Upper lobe of left lung (tissue), 6 donors: ENCODE data around the gene PPFIA2. TPM values are rescaled to one million over a fixed set of nuclear protein-coding genes. Genes with fewer than 3 reads are reported as not detected.

Experiments used
- ATAC-seq, 2 donors: fragments of 200-7000 bp; cut with Tn5 transposase; one replicate each; pipeline ENCODE4 v1.9.1; 2022; ENCODE audit warnings: mild to moderate bottlenecking in 2 of 2, moderate library complexity in 2 of 2; ENCODE audit not compliant: low FRiP score in 2 of 2
- DNase-seq, 2 donors: peaks; one replicate each; pipeline ENCODE4 v3.0.0-alpha.2; 2019 to 2020
- H3K27ac ChIP-seq, 4 donors: fragments of 200-600 bp; sonication (generic); one replicate each; pipeline ENCODE4 v1.5.1; 2016 to 2019
- H3K27me3 ChIP-seq, 4 donors: fragments of 200-600 bp; sonication (generic); one replicate each; pipeline ENCODE4 v1.5.1; 2017 to 2019
- H3K36me3 ChIP-seq, 4 donors: fragments of 200-600 bp; sonication (generic); one replicate each; pipeline ENCODE4 v1.5.1; 2016 to 2019
- H3K4me1 ChIP-seq, 4 donors: fragments of 200-600 bp; sonication (generic); one replicate each; pipeline ENCODE4 v1.5.1; 2018 to 2019
- H3K4me3 ChIP-seq, 4 donors: fragments of 200-600 bp; sonication (generic); one replicate each; pipeline ENCODE4 v1.5.1; 2017 to 2019; ENCODE audit warnings: mild to moderate bottlenecking in 2 of 4, moderate library complexity in 1 of 4
- H3K9me3 ChIP-seq, 4 donors: fragments of 200-600 bp; sonication (generic); one replicate each; pipeline ENCODE4 v1.5.1; 2018 to 2019
- CTCF ChIP-seq, 6 experiments: fragments of 450-650 bp in 4 of 6; fragments of 200-600 bp in 2 of 6; sonication (generic) in 2 of 6; IDR thresholded peaks; one replicate each; pipeline ENCODE4 v1.5.1; 2016 to 2019; ENCODE audit warnings: antibody characterized with exemption in 6 of 6
- EP300 ChIP-seq, 4 donors: sonication (generic); formaldehyde crosslinking; IDR thresholded peaks; one replicate each; pipeline ENCODE4 v1.5.1; 2017; ENCODE audit warnings: antibody characterized with exemption in 4 of 4, control low read depth in 2 of 4
- POLR2A ChIP-seq, 4 donors: fragments of 450-650 bp; IDR thresholded peaks; one replicate each; pipeline ENCODE4 v1.5.1; 2016 to 2017; ENCODE audit warnings: antibody characterized with exemption in 4 of 4, mild to moderate bottlenecking in 2 of 4
- POLR2AphosphoS5 ChIP-seq, 2 donors: sonication (generic); formaldehyde crosslinking; IDR thresholded peaks; one replicate each; pipeline ENCODE4 v1.5.1; 2017; ENCODE audit warnings: antibody characterized with exemption in 2 of 2
- WGBS, 2 donors: methylation state at CpG; one replicate each; pipeline ENCODE4 v1.1.5; 2017 to 2018; 5-methylcytosine and 5-hydroxymethylcytosine counted together
- total RNA-seq, 6 donors: library from RNA; depleted of rRNA in 4 of 6; stranded (reverse); fragments of >200 nt in 4 of 6; gene quantifications; one replicate each; pipeline versions ENCODE4 v1.1.0 to v1.2.1, GENCODE V29; 2016 to 2021
- donor health status: DM: no; HTN: no; CAD: no; lungs with moderate emphysema.
- donor health status: DM: no; HTN: yes; CAD: no; lungs with severe emphysema.

PPFIA2 gene
- total RNA-seq, 6 donors from 2014 or later: 1.3 to 7.3 (median 2.6) TPM

- Histone ChIP-seq H3K27ac (no peak overlapping the region), H3K4me3 (no peak overlapping the region), H3K4me1 (no peaks in the 10 kb centered on the region), H3K9me3 (no peaks in the 10 kb centered on the region), H3K27me3 (no peaks in the 10 kb centered on the region), H3K36me3 (no peaks in the 10 kb centered on the region)
- WGBS, 2 donors: 0 to 6% methylated on average over 1 of the region's 1 CpG
- peak in 1 of 2 donors; percentile 67 for ATAC-seq
- DNase-seq: no peak
- no peak for TF ChIP-seq POLR2AphosphoS5 (IDR thresholded peaks at IDR 0.05)
- TF ChIP-seq POLR2A (IDR thresholded peaks at IDR 0.05): no peak
- peak in 5 of 6 experiments; percentile 32 to 62 (median 54) for TF ChIP-seq CTCF (IDR thresholded peaks at IDR 0.05)
- no peak for TF ChIP-seq EP300 (IDR thresholded peaks at IDR 0.05)
Observed at GRCh38 chr12:81644503-81644902, 114.6 kb downstream of the PPFIA2 start.

GRCh38 chr12:81639196-81639595, 120.0 kb downstream of the PPFIA2 start:
- TF ChIP-seq POLR2AphosphoS5 (IDR thresholded peaks at IDR 0.05): no peak
- TF ChIP-seq CTCF (IDR thresholded peaks at IDR 0.05): no peak
- no peak for TF ChIP-seq POLR2A (IDR thresholded peaks at IDR 0.05)
- TF ChIP-seq EP300 (IDR thresholded peaks at IDR 0.05): no peak
- WGBS, 2 donors: 69 to 75% methylated on average over 1 of the region's 1 CpG
- no peaks in the 10 kb centered on the region for H3K36me3 ChIP-seq

GRCh38 chr12:81633127-81633526, 126.0 kb downstream of the PPFIA2 start:
- DNase-seq: no peak
- H3K27ac ChIP-seq: no peak overlapping the region
- H3K4me1 ChIP-seq: no peaks in the 10 kb centered on the region
- TF ChIP-seq CTCF (IDR thresholded peaks at IDR 0.05) (no peak), POLR2A (IDR thresholded peaks at IDR 0.05) (no peak), POLR2AphosphoS5 (IDR thresholded peaks at IDR 0.05) (no peak), EP300 (IDR thresholded peaks at IDR 0.05) (no peak)
- H3K27me3 ChIP-seq: no peaks in the 10 kb centered on the region
- no peak for ATAC-seq
- no peak overlapping the region for H3K4me3 ChIP-seq
- no peaks in the 10 kb centered on the region for H3K9me3 ChIP-seq
- no peaks in the 10 kb centered on the region for H3K36me3 ChIP-seq

More at GRCh38 chr12:81639196-81639595, 120.0 kb downstream of the PPFIA2 start:
- no peak for DNase-seq
- ATAC-seq: no peak
- H3K4me1 ChIP-seq: no peaks in the 10 kb centered on the region
- H3K27me3 ChIP-seq: no peaks in the 10 kb centered on the region
- no peaks in the 10 kb centered on the region for H3K9me3 ChIP-seq
- H3K4me3 ChIP-seq: no peak overlapping the region
- H3K27ac ChIP-seq: no peak overlapping the region

GRCh38 chr12:81627336-81628189, 131.6 kb downstream of the PPFIA2 start:
- Histone ChIP-seq H3K4me3 (no peak overlapping the region), H3K27me3 (no peaks in the 10 kb centered on the region), H3K36me3 (no peaks in the 10 kb centered on the region), H3K27ac (no peak overlapping the region), H3K4me1 (no peaks in the 10 kb centered on the region), H3K9me3 (no peaks in the 10 kb centered on the region)
- no peak for DNase-seq
- TF ChIP-seq POLR2A (IDR thresholded peaks at IDR 0.05): no peak
- peak; percentile 6 to 55 (median 47) for TF ChIP-seq CTCF (IDR thresholded peaks at IDR 0.05)
- ATAC-seq: no peak
- 15 to 18% methylated on average over 4 of the region's 4 CpGs for WGBS, 2 donors

GRCh38 chr12:81626406-81626805, 132.7 kb downstream of the PPFIA2 start:
- ATAC-seq (no peak), DNase-seq (no peak)
- no peaks in the 10 kb centered on the region for H3K36me3 ChIP-seq
- no peaks in the 10 kb centered on the region for H3K4me1 ChIP-seq
- 40 to 41% methylated on average over 1 of the region's 1 CpG for WGBS, 2 donors
- no peak overlapping the region for H3K4me3 ChIP-seq
- TF ChIP-seq POLR2AphosphoS5 (IDR thresholded peaks at IDR 0.05) (no peak), CTCF (IDR thresholded peaks at IDR 0.05) (no peak), EP300 (IDR thresholded peaks at IDR 0.05) (no peak), POLR2A (IDR thresholded peaks at IDR 0.05) (no peak)
- no peaks in the 10 kb centered on the region for H3K9me3 ChIP-seq
- H3K27ac ChIP-seq: no peak overlapping the region
- H3K27me3 ChIP-seq: no peaks in the 10 kb centered on the region
